SKM-1 (cell line): ENCODE measurements around the gene EPHX1.
"Not testable (repeated sequence)": the region's sequence is repeated elsewhere in the genome, so short reads cannot be mapped to it uniquely, and the experiment has no call there.

ENCODE experiments used
- DNase-seq: peaks from one replicate; lab custom pipeline; 2025; ENCODE audit not compliant: unreplicated experiment; lab: John Stamatoyannopoulos, UW

The EPHX1 gene

GRCh38 chr1:225815526-225816178 is 5.7 kb downstream of the EPHX1 start:
- no peak for DNase-seq

DNA sequence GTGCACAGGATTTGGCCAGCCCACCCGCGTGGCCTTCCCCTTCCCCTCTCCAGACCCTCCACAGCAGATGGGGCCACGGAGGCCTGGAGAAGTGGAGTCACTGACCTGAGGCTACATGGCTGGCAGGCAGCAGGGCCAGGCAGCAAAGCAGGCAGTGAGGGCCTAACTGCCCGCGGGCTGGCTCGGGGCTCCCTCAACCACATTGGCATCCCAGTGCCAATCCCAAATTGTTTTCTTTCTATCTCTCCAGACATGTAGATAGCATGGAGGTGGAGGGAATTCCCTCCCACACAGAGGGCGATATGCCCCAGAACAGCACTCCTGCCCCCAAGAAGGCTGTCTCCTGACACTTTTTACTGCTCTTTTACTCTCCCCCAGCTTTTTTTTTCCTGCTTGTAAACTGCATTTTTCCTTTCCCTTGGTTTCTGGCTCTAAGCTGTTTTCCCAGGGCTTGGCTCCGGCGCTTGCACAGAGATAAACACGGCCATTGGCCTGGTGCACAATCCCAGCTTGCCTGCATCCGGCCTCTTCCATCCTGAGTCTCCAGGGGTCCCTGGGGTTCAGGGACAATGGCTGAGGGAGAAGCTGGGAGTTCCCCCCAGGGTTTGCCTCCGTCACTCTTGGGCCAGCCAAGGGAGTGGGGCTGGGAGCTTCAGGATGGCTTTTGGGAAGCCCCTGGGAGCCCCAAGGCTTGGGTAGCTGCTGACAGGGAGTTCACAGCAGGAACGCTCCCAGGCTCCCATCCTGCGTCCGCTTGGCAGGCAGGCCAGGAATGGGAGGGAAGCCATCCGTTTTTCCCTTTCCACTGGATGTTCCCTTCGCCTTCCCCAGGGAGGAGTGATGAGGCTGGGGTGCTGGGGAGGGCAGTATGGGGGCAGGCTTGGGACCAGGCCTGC is 7.0 kb downstream of the EPHX1 start:
- no peak for DNase-seq

DNA sequence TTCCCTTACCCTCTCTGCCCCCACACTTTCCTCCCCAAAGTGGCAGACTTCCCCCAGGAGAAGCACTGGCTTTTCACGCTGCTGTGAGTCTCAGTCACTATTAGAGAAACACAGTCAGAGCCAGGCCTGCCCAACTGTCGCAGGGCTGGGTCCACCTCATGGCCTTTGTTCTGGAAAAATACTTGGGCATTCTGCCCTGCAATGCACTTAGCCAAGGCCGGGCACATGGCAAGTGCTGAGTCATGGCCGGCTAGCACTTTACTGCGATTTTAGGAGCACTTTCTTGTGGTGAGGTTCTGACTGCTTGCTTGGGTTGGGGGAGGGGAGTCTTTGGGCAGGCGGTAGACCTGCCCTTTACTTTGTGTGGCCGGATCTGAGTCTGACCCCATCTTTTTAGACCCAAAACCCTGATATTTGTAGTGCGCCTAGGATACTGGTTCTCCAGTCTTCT is 7.7 kb downstream of the EPHX1 start:
- no peak for DNase-seq

DNA sequence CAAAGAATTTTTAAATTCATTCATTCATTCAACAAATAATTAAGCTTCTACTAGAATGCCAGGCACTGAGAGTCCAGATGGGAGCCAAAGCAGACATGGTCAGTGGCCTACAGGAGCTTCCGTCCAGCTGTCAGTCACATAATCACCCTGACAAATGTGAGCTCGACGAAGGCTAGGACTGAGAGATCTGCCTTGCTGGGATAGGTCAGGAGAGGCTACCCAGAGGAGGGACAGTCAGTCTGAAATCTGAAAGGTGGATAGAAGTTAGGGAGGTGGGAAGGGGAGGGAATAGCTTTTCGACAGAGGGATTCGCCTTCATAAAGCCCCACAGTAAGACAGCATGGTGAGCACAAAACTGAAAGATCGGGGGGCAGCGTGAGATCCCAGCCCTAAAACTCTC is 8.3 kb downstream of the EPHX1 start:
- no peak for DNase-seq

DNA sequence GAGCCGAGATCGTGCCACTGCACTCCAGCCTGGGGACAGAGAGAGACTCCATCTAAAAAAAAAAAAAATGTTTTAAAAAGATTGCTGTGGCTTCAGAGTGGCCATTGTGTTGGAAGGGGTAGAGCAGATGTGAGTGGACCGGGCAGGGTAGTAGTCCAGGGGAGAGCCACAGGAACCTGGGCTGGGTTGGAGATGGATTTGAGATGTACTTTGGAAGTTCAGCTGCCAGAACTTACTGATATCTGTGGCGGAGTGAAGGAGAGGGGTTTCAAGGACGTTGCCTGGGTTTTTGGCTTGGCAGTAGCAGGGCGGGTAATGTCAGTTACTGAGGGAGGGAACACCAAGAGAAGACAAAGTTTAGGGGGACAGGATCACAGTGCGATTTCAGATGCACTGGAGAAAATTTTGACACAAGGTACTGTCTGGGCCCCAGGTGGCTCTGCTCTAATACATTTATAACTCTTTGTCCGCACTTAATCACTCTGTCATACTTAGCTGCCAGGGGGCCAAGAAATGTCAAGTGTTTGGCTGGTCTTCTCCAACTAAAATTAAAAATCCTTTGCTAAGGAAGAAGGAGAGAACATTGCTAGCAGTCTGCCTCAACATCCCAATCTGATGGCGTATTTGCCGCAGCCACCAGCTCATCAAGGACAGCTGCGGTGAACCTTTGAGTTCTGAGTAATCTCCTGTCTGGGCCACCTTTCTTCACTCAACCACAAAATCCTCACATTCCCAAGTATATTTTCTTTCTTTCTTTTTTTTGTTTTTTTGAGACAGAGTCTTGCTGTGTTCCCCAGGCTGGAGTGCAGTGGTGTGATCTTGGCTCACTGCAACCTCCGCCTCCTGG is 9.6 kb downstream of the EPHX1 start:
- no peak for DNase-seq

GRCh38 chr1:225820522-225821120 is 10.7 kb downstream of the EPHX1 start:
- DNase-seq: no peak

GRCh38 chr1:225822655-225823403 is 12.9 kb downstream of the EPHX1 start:
- no peak for DNase-seq

- DNase-seq: no peak
These were observed 13.9 kb downstream of the EPHX1 start for GRCh38 chr1:225823811-225824261.

- DNase-seq: no peak
These were observed 14.6 kb downstream of the EPHX1 start for GRCh38 chr1:225824533-225824941.

DNA sequence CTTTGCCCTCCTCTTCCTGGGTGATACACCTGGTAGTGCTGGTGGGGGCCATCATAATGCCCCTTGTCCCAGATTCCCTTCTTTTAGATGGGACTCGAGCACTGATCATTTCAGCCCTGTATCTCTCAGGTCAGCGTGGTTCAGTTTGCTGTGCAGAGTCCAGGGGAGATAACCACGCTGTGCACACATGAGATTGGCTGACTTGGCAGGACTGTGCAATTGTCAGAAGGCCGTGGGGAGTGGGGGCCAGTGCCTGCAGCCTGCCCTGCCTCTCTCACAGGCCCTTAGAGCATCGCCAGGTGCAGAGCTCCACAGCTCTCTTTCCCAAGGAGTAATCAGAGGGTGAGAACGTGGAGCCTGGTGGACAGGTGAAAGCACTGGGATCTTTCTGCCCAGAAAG is 15.2 kb downstream of the EPHX1 start:
- DNase-seq: no peak

DNA sequence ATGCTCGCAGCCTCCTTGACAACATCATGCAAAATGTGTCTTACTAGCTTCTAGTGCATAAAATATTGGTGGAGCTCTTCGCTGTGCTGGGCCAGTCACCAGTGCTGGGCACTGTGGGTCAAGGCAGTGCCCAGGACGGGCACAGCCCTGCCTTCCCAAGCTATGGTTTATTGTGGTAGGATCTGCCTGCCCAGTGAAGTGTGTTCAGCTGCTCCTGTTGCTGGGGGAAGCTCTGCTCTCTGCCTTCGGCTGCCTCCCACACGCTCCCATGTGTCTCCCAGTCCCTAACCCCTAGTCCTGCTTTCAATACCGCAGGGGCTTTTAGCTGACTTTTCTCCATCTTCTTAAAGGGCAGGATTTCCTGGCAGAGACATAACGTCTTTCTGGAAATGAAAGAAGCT is 15.7 kb downstream of the EPHX1 start:
- no peak for DNase-seq

GRCh38 chr1:225827076-225827475 is 17.2 kb downstream of the EPHX1 start:
- DNase-seq: no peak

DNA sequence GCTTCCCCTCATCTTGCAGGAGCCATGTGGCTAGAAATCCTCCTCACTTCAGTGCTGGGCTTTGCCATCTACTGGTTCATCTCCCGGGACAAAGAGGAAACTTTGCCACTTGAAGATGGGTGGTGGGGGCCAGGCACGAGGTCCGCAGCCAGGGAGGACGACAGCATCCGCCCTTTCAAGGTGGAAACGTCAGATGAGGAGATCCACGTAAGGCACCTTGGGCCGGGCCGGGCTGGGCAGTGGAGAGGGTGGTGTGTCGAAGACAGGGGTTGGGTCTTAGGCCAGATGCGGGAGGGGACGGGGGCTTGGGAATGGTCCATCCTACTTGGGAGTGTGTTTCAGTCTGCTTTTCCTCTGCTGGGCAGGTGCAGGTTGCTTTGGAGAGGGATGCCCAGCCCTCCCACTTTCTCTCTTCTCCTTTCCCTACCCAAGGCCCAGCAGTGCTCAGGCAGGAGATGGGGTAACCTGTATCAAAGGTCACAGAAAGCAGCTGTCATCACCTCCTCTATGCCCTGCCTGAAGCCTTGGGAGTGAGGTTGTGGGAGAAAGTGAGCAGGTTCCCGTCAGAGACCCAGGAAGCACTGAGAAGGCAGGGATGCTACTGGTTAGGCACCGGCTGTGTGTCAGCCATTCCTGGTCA is 18.9 kb downstream of the EPHX1 start:
- DNase-seq: no peak

GRCh38 chr1:225830841-225831240 is 20.9 kb downstream of the EPHX1 start:
- DNase-seq: no peak

DNA sequence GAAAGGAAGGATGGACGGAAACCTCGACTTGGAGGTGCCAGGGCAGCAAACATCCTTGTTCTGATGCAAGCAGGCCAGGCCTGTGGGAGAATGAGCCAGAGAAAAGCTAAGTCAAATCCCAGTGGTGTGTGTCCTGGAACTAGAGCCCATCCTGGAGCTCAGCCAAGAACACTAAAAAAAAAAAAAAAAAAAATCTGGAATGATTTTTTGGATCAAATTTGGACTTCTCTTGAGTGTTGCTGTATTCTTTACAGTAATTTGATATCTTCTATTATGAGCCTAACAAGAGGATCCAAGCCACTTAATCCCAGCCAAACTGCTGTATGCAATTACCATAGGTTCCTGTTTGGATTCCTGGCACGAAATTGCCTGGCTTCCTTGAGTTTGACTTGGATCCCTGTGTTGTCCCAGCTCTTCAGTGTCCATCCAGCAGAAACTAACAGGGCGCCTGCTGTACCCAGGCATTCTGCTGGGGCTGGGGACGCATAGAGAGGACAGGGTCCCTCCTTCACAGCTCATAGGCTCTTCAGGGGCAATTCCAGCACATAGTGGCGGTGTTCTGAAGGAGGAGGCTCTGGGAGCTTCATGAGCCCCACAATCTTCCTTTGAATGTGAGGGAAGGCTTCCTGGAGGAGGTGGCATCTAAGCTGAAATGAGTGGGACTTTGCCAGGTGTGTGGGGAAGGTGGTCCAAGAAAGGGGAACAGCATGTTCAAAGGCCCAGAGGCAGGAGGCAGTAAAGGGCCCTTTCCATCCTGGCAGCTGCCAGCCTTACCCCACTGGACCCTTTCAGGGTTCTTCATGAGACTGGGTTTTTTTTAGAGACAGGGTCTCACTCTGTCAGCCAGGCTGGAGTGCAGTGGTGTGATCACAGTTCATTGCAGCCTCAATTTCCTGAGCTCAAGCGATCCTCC is 24.7 kb downstream of the EPHX1 start:
- no peak for DNase-seq

DNA sequence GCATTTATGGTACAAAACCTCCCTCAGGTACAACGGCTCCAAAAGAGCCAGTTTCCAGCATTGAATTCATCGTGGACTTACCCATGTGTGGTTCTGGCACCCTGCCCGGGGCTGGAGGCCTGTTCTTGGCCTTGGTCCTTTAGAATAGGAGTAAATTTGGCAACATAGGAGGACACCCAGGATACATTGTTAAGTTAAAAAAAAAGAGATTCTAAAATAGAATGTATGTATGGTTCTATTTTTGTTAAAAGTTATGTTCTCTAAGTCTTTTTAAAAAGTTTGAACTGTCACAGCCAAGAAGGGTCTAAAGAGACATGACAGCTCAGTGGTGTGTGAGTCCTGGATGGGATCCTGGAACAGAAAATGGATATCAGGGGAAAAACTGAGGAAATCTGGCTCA is 25.9 kb downstream of the EPHX1 start:
- DNase-seq: no peak

GRCh38 chr1:225836296-225836695 is 26.4 kb downstream of the EPHX1 start:
- not testable (repeated sequence) for DNase-seq

- no peak for DNase-seq
These were observed 28.9 kb downstream of the EPHX1 start for GRCh38 chr1:225838793-225839192.

DNA sequence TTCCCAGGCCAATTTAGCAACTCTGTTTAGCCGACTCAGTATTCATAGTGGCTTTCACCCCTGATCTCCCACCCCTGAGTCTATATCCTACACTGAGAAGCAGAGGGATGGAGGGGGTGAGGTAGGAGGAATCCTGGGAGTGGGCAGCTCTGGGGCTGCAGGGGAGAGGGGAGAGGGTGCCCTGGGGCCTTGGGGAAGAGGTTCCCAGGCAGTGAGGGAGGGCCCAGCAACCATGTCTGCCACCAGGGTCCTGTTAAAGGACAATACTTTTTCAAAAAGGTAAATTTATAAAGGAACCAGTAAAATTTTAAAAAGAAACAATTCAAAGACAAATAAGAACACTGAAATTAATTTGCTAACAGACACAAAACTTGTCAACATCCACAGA is 30.3 kb downstream of the EPHX1 start:
- DNase-seq: no peak
